Effector CD4-positive, alpha-beta T cell (primary cell): ENCODE measurements around the gene LAMB1.
"Not testable (repeated sequence)": the region's sequence is repeated elsewhere in the genome, so short reads cannot be mapped to it uniquely, and the experiment has no call there.

ENCODE experiments used
- DNase-seq: peaks from one replicate; pipeline ENCODE4 v3.0.0-alpha.2; 2020

LAMB1 gene

GRCh38 chr7:107967420-107967819, 35.5 kb downstream of the LAMB1 start:
- DNase-seq = no peak

GRCh38 chr7:107966711-107967110, 36.2 kb downstream of the LAMB1 start:
- no peak for DNase-seq

DNA sequence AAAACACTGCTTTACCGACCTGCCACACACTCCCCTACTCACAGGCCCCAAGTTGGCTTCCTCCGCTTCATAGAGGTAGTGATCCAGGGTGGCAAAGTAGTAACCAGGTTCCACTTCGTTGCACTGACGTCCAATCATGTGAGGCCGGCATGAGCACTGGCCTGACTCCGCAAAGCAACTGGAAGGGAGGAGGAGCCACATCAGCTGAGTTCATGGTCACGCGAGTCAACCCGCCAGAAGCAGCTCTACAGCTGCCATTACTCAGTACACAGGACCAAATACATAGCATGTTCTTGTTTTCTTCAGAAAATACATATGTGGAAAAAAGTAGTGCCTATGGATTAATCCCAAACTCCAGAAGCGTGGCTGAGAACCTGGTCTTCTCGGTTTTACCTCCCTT, 38.5 kb downstream of the LAMB1 start:
- no peak for DNase-seq

GRCh38 chr7:107962817-107963216, 40.1 kb downstream of the LAMB1 start:
- DNase-seq = no peak

GRCh38 chr7:107961405-107961804, 41.6 kb downstream of the LAMB1 start:
- no peak for DNase-seq

DNA sequence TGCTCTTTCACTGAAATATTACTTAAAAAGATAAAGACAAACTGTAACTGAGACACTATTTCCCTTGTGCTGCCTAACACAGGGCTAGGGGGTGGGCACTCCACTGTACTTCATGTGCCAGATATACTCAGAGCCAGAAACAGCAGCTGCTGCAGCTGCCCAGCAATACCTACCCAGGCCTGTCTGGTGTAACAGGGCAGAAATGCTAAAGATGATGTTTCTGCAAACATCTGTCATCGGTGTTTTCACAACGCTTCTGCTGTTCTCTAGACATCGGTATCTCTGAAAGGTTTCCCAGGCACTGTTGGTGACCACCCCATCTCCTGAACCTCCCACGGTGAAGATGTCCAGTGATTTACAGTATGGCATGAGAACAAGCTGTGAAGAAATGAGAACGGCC, 42.7 kb downstream of the LAMB1 start:
- DNase-seq = no peak

DNA sequence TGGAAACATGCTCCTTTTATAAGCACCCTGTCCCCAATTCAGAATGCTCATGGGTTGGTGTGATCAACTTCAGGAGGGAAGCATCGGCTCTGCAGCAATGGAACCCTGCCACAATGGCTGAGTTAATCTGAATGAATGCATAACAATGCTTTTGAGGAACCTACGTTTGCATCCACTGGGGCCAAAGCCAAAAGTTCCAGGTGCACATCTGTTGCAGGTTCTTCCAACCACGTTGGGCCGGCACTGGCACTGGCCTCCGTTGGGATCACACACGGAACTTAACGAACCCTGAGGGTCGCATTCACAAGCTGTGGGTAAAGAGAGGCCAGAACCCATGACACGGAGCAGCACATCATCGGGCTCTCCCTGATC, 43.4 kb downstream of the LAMB1 start:
- DNase-seq = no peak

DNA sequence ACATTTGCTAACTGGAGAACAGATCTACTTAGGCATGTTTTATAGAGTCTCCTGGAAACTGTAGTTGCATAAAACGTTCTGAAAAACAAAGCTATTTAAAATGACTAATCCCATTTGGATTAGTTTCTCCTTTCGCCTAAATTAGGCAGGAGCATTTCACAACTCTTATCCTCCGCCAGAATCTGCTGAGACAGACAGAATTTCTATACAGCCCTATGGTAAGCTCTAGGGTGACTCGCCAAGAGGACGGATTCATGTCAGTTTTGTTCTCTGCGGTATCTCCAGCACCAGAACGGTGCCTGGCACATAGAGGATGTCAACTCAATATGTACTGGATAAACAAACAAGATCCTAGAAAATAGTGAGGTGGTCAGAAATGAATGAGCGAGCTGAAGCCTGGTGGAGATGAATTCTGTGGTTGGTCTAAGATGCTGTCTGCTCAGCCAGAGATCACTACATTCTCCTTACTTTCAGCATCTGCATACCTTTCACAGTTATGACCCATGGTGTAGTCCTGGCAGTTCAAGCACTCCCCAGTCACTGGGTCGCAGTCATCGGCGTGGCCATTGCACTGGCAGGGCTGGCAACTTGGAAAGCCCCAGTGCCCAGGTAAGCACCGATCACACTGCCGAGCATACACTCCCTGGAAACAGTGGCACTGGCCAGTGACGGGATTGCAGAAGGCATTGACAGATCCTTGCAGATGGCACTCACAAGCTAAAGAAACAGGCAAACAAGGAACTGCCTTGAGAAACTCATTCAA, 44.0 kb downstream of the LAMB1 start:
- DNase-seq = no peak

DNA sequence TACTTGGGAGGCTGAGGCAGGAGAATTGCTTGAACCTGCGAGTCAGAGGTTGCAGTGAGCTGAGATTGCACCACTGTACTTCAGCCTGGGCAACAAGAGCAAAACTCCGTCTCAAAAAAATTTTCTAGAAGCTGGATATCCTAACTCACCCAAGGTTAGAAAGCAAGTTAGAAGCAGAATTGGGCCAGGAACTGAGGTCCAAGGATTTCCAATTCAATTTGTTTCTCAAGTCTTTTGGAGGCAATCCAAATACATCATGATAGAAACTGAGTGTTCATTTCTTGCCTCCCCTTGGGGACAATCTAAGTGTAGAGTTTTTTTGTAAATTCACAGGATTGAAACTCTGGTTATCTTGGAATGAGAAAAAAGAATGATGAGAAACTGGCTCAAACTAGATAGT, 45.5 kb downstream of the LAMB1 start:
- no peak for DNase-seq

- DNase-seq = not testable (repeated sequence)
These were observed 46.0 kb downstream of the LAMB1 start for GRCh38 chr7:107956950-107957349.

DNA sequence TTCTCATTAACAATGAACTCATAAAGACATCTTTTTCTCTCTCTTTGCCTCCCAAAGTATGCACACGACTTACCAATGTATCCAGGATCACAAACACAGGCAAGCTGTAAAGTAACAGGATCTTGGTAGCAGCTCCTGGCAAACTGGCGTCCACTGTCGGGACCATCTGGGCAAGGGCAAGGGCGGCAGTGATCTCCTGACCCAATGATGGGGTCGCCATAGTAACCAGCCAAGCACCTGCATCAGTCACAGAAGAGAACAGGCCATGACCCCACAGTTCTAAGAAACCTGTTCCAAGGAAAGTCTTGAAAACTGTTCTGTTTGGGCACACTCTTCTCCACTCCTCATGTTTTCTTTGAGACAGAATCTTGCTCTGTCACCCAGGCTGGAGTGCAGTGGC, 47.6 kb downstream of the LAMB1 start:
- DNase-seq = no peak

- no peak for DNase-seq
These were observed 49.0 kb downstream of the LAMB1 start for GRCh38 chr7:107953924-107954303.

DNA sequence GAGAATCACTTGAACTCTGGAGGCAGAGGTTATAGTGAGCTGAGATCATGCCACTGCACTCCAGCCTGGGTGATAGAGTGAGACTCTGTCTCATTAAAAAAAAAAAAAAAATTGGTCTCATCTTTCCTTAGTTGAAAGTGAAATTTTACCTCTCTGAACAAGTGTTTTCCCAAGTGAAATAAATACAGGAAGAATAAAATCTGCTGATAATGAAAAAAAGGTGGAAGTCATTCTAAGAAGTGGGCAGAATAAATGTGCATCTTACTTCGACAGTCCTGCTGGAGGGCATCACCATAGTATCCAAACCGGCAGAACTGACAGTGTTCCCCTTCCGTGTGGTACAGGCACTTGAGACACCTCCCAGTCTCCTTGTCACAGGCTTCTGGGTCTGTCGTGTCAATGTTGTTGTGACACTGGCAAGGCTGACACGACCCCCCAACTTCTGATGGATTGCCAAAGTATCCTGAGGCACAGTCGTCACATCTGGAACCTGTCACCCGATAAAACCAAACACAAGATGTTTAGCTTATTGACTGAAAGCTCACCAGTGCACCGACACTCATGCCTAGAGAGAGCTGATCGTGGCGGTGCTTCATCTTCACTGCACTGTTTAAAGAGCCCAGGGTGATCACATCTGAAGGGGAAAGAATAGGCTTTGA, 49.6 kb downstream of the LAMB1 start:
- no peak for DNase-seq

GRCh38 chr7:107951896-107952295, 51.1 kb downstream of the LAMB1 start:
- no peak for DNase-seq

GRCh38 chr7:107951172-107951787, 51.7 kb downstream of the LAMB1 start:
- no peak for DNase-seq

DNA sequence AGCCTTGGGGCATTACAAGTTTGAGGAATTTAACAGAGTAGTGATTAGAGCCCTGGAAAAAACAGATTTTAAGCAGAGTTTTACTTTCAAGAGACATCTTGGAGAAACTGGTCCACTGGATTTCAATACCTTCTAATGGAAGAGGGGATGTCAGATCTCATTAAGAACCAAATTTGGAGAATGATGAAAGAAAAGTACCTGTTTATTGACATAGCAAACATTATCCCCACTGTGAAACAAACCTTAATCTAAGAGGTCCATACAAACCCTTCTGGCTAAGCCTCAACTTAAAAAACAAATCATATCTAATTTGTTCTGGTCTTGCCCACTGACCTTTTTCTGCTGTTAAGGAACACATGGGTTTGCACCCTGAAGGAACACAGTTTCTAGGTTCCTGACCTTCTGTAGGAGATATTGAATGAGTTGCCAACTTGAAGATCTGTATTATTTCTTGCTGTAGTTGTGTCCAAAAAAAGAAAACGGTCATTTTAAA, 53.5 kb downstream of the LAMB1 start:
- no peak for DNase-seq

DNA sequence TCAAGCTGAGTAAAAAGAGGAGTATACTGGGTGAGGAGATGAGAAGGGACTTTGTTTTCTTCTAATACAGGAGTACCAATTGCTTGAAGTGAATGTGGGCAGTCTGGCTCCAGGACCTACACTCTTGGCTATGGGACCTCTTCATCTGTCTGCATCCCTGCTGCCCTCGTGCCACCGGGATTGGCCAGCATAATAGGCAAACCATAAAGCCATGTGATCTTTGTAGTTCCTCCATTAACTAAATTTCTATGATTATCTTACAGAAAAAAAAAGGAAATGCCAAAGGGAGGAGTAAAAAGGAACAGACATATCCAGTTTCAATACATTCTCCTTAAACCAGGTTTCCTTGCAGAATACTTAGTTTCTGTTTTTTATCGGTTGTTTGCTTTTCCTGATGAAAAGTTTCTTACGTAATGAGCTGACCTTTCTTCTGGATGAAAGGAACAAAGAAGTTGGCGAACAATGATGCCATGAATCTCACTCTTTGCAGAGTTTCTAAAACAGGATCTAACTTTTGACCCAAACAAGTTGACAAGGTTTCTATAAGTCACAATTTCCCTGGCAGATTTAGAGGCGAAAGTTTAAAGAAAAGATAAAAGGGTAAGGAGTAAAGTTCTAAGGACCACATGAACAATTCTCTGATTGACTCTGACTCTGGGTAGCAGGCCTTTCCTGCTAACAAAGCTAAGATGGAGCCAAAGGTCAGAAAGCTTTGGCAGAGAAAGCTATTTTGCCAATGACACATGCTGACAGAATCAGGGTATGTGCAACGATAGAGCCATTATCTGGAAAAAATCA, 54.1 kb downstream of the LAMB1 start:
- DNase-seq = no peak

DNA sequence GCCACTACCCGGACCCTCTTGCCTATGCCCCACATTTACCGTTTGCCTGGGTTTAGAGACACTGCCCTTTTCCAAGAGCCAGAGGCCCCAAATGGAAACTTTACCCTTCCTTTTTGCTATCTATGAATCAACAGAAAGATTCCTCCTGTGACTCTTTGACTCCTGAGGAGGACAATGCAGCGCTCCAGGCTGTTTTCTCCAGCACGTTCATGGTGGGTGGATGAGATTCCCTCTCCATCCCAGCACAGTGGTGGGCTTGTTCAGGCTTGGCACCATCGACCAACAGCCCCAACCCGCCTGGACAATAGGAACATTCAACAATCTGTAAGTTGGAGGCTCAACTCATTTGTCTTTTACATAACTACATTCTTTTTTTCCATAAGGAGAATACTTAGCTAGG, 56.1 kb downstream of the LAMB1 start:
- no peak for DNase-seq

GRCh38 chr7:107946451-107946850, 56.5 kb downstream of the LAMB1 start:
- no peak for DNase-seq

DNA sequence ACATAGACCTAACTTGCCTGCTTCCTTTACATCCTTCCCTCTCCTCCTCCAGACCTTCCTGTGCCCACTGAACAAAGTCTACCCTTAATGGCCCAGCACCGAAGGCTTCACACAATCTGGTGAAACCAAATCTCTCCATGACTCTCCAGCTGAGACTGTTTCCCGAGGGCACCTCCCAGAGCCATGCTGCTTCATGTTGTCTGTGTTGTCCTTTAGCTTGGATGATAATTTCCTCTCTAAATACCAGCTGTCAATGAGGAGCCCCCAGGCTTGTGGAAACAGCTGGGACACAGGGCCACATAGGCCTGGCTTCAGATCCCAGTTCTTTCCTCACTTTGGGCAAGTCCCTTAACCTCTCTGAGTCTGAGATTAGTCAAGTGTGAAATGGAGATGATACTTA, 57.6 kb downstream of the LAMB1 start:
- DNase-seq = no peak

DNA sequence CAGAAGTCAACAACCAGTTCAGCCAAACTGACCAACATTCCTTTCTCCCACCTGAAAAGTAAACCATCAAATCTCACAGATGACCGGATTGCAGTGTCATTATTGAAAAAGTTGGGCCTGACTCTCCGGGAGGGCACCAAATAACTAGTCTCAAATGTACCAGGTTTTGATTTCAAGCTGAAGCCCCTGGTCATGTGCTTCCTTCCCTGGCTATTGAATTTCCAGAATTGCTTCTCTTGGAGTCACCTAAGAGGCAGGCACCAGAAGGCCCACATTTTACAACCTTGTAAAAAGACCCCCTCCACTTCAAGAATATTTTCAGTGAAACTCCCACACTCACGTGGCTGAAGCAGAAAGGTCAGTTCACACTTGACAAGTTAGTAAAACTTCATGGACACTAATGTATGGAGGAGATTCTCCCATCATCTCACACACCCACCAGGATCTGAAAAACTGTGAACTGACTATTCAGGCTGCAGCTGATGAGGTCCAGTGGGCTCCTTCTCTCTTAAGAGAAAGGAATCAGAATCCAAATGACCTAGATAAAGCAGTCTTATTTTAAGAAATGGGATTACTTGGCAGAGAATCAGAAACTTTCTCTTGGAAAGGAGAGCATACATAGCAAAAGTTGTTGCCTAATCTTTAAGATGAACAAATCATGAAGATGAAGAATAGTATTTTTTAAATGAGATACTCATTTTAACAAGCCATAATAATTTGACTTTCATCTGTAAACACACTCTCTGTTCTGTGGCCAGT, 58.4 kb downstream of the LAMB1 start:
- no peak for DNase-seq

DNA sequence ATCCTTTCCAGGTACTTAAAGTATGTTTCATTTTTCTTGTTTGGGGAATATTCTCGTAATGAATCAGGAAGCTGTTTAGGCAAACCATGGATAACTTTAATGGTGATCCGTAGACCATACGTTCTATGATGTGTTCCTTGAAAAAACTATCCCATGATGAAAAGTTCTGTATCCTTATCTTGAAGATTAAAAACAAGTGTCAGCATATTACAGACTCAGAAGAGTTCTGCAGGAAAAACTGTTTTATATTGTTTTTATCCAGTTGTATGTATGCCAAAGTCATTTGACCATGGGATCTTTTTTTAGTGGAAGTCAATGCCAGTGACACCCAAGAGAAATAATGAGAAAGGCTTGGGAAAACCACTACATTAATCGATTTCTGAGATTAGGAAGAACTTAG, 59.9 kb downstream of the LAMB1 start:
- no peak for DNase-seq

DNA sequence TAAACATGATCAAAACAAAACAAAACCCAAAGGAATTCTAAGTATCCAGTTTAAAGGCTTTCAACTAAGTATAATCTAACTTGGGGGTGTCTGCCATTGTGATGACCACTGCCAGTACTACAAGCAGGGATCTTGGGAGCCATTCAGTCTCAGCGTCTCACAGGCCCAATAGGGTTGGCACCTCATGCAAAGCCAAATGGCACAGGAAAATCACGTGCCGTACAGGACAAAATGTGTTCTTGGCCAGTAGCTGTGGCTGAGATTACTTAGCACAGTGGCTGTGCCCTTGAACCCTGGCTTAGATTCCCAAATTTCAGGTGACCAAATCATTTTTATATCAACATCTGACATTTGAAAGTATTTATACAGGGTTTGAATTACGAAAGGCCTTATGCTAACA, 62.0 kb downstream of the LAMB1 start:
- no peak for DNase-seq
